Nephron (organoid): ENCODE results near the gene MPP4.

ENCODE experiments used
- H3K27ac Mint-ChIP-seq, 3 experiments: 2 replicates each; pipeline ENCODE4 v1.8.0; 2020; ENCODE audit warnings: mixed read lengths in 3 of 3, mild to moderate bottlenecking in 2 of 3, moderate library complexity in 1 of 3
- H3K27me3 Mint-ChIP-seq: 2 replicates; pipeline ENCODE4 v1.8.0; 2021; ENCODE audit warnings: low read depth, mild to moderate bottlenecking, moderate library complexity, mixed read lengths
- H3K36me3 Mint-ChIP-seq: 2 replicates; pipeline ENCODE4 v1.8.0; 2020; ENCODE audit warnings: low read depth, mixed read lengths
- H3K4me1 Mint-ChIP-seq: 2 replicates; pipeline ENCODE4 v1.8.0; 2020; ENCODE audit warnings: mixed read lengths
- H3K4me3 Mint-ChIP-seq, 3 experiments: 2 replicates each; pipeline ENCODE4 v1.8.0; 2020; ENCODE audit warnings: mild to moderate bottlenecking in 3 of 3, mixed read lengths in 3 of 3, moderate library complexity in 2 of 3
- H3K9me3 Mint-ChIP-seq: 2 replicates; pipeline ENCODE4 v1.8.0; 2020; ENCODE audit warnings: mixed read lengths
- TF ChIP-seq, protein P1 (sequence below), 3 experiments: fragments of 200-600 bp; sonication (generic); IDR thresholded peaks; one replicate each; pipeline ENCODE4 v1.5.0; 2021; ENCODE audit warnings: antibody characterized with exemption in 3 of 3; ENCODE audit not compliant: unreplicated experiment in 3 of 3

The MPP4 gene

DNA sequence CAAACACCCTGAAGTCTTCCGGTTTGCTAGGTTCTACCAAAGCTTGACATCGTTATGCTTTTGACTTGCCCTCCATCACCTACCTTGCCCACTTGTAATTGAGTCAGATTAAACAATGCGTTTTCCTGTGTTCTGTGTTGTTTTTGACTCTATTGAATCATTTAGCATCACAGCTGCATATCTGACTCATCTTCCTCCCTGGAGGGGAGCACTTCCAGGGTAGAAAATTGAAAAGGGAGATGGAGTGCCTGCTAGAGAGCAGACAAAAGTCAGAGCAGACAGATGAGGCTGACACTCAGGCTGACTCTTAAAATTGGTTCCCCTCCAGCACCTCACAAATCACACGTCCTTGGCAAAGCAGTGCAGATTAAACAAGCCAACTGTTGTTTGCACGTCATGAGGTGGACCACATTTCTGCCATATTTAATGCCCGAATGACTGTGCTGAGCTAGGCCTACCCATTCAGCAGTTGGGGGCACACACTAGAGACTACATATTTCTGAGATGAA, 2.2 kb downstream of the MPP4 start:
- Mint-ChIP-seq H3K4me3 (no peak overlapping the region), H3K27me3 (no peaks in the 10 kb centered on the region), H3K4me1 (peaks cover 25% of the 10 kb centered on the region), H3K36me3 (peaks cover 13% of the 10 kb centered on the region), H3K27ac (peak overlapping the region in 2 of 3 experiments; percentile 60 to 69), H3K9me3 (no peaks in the 10 kb centered on the region)
- TF ChIP-seq, protein P1, sequence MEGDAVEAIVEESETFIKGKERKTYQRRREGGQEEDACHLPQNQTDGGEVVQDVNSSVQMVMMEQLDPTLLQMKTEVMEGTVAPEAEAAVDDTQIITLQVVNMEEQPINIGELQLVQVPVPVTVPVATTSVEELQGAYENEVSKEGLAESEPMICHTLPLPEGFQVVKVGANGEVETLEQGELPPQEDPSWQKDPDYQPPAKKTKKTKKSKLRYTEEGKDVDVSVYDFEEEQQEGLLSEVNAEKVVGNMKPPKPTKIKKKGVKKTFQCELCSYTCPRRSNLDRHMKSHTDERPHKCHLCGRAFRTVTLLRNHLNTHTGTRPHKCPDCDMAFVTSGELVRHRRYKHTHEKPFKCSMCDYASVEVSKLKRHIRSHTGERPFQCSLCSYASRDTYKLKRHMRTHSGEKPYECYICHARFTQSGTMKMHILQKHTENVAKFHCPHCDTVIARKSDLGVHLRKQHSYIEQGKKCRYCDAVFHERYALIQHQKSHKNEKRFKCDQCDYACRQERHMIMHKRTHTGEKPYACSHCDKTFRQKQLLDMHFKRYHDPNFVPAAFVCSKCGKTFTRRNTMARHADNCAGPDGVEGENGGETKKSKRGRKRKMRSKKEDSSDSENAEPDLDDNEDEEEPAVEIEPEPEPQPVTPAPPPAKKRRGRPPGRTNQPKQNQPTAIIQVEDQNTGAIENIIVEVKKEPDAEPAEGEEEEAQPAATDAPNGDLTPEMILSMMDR (IDR thresholded peaks at IDR 0.05; ENCODE audit: unreplicated experiment in 3 of 3): no peak

DNA sequence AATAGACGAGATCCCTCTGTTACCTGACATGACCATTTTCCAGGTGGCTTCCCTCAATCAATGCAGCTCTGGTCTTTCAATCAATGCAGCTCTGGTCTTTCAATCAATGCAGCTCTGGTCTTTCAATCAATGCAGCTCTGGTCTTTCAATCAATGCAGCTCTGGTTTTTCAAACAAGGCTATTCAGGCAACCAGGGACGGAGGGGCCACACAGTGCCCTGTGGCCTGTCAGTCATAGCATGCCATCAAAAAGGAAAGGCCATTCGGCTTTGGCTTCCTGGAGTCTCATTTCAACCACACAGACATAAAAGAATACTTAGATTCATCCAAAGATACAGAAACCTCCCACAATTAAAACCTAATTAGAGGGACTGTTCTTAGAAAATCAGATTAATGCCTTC, 13.3 kb downstream of the MPP4 start:
- no peaks in the 10 kb centered on the region for H3K4me1 Mint-ChIP-seq
- H3K4me3 Mint-ChIP-seq: no peak overlapping the region
- H3K27me3 Mint-ChIP-seq: no peaks in the 10 kb centered on the region
- no peak overlapping the region for H3K27ac Mint-ChIP-seq
- TF ChIP-seq, protein P1 (IDR thresholded peaks at IDR 0.05; ENCODE audit: unreplicated experiment in 3 of 3): no peak
- no peaks in the 10 kb centered on the region for H3K9me3 Mint-ChIP-seq
- no peaks in the 10 kb centered on the region for H3K36me3 Mint-ChIP-seq

DNA sequence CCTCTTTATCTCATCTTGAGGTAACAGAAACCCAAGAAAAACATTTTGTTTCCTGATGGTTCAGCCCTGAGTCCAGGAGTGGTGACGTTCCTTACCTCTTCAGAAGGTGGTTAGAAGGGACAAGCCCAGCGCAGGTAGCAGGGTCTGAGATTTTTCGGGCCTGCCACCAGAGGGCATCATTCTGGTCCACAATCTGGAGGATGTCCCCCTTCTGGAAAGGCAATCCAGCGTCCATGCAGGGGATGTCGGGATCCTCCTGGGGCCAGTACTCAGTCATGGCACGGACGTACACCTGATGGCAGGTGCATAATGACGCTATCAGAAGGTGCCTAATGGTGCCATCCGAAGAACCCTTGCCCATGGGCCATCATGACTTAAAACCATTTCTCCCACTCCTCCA, 17.7 kb downstream of the MPP4 start:
- no peaks in the 10 kb centered on the region for H3K9me3 Mint-ChIP-seq
- H3K4me1 Mint-ChIP-seq: no peaks in the 10 kb centered on the region
- TF ChIP-seq, protein P1 (IDR thresholded peaks at IDR 0.05; ENCODE audit: unreplicated experiment in 3 of 3): no peak
- H3K4me3 Mint-ChIP-seq: no peak overlapping the region
- H3K27ac Mint-ChIP-seq: no peak overlapping the region
- no peaks in the 10 kb centered on the region for H3K27me3 Mint-ChIP-seq
- no peaks in the 10 kb centered on the region for H3K36me3 Mint-ChIP-seq

DNA sequence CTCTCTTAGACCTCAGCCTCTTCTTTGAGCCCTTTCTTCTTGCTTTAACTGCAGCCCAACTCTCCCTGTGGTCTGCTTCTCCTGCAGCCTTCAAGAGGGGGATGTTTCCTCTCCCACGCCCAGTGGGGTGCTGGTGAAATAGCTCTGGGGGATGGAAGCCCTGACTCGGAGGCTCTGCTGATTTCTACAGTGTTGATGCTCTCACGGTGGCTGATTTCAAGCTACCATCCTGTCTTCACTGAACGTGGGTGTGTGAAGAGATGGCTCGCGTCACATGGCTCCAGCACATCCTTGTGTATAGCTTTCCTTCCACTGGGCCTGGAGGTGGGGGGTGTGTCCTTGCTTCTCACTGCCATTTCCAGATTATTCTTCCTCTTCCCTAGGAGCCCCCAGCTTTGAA, 20.0 kb downstream of the MPP4 start:
- Mint-ChIP-seq H3K4me1 (no peaks in the 10 kb centered on the region), H3K36me3 (no peaks in the 10 kb centered on the region), H3K9me3 (no peaks in the 10 kb centered on the region), H3K4me3 (no peak overlapping the region), H3K27ac (no peak overlapping the region), H3K27me3 (peaks cover 6% of the 10 kb centered on the region)
- TF ChIP-seq, protein P1 (IDR thresholded peaks at IDR 0.05; ENCODE audit: unreplicated experiment in 3 of 3): no peak

DNA sequence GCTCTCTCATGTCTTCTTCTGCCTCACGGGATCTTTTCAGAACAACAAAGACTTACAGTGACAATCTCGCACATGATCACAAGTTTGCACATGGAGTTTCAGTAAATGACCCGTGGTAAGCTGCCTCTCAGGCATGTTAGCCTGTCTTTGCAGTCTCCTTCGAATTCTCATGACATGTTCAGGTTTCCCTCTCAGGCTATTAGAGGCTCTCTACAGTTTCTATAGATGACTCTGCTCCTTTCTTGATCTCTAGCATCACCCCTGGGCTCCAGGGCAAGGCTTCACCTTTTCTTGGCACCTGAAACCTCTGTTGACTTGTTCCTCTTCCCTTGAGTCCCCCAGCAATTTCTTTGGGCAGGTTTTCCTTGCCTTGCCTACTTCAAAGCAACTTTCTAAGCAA, 23.0 kb downstream of the MPP4 start:
- TF ChIP-seq, protein P1 (IDR thresholded peaks at IDR 0.05; ENCODE audit: unreplicated experiment in 3 of 3): no peak
- H3K4me3 Mint-ChIP-seq: no peak overlapping the region
- peaks cover 6% of the 10 kb centered on the region for H3K27me3 Mint-ChIP-seq

DNA sequence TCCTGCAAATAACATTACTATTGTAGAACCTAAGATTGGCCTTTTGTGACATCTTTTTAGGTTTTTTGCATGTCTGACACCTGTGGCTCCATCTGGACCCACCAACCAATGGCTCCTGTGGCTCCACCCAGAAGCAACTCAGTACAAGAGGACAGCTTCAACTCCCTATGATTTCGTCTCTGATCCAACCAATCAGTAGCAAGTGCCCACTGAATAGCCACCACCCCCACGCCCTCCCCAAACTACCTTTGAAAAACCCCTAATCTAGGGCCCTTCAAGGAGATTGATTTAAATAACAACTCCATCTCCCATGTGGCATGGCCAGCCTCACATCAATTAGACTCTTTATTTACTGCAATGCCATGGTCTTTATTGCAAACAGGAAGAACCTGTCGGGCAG, 23.6 kb downstream of the MPP4 start:
- Mint-ChIP-seq H3K36me3 (no peaks in the 10 kb centered on the region), H3K4me1 (no peaks in the 10 kb centered on the region), H3K9me3 (no peaks in the 10 kb centered on the region), H3K27ac (no peak overlapping the region), H3K27me3 (peaks cover 6% of the 10 kb centered on the region), H3K4me3 (no peak overlapping the region)
- TF ChIP-seq, protein P1 (IDR thresholded peaks at IDR 0.05; ENCODE audit: unreplicated experiment in 3 of 3): no peak

More for the DNA sequence above, 23.0 kb downstream of the MPP4 start:
- no peaks in the 10 kb centered on the region for H3K9me3 Mint-ChIP-seq
- no peaks in the 10 kb centered on the region for H3K36me3 Mint-ChIP-seq
- no peaks in the 10 kb centered on the region for H3K4me1 Mint-ChIP-seq
- H3K27ac Mint-ChIP-seq: no peak overlapping the region
